Measurements from ENCODE around the gene SESN3.

SESN3 gene

GRCh38 chr11:95231881-95232605, 1.0 kb upstream of the SESN3 start:
- Histone ChIP-seq H3K27me3 (ENCODE audit: insufficient read depth, poor library complexity, severe bottlenecking) (no peaks in the 10 kb centered on the region), H3K27ac (replicated peaks) (peak overlapping the region; percentile 82), H3K4me3 (replicated peaks; ENCODE audit: insufficient read depth, low read length) (peak overlapping the region; percentile 35)
- no peak for TF ChIP-seq CTCF (IDR thresholded peaks at IDR 0.05; ENCODE audit: insufficient read depth, low read length)
- TF ChIP-seq POLR2AphosphoS5 (IDR thresholded peaks at IDR 0.05; ENCODE audit: low read depth), result peak; percentile 66; the same call in 1 of the 2 replicates
- TF ChIP-seq SPI1 (IDR thresholded peaks at IDR 0.05; ENCODE audit: borderline replicate concordance, low read depth), result no peak
- TF ChIP-seq REST (IDR thresholded peaks at IDR 0.05; ENCODE audit: insufficient replicate concordance, low read depth), result no peak
- no peak for TF ChIP-seq GABPA (IDR thresholded peaks at IDR 0.05; ENCODE audit: low read depth)
- peak; percentile 56 to 72 for DNase-seq (ENCODE audit: low read depth in 1 of 2, low spot score in 1 of 2)

GRCh38 chr11:95230810-95231126, 234 bp downstream of the SESN3 start:
- Histone ChIP-seq H3K27ac (replicated peaks) (peak overlapping the region; percentile 75), H3K27me3 (ENCODE audit: insufficient read depth, poor library complexity, severe bottlenecking) (no peaks in the 10 kb centered on the region), H3K4me3 (replicated peaks; ENCODE audit: insufficient read depth, low read length) (peak overlapping the region; percentile 95)
- DNase-seq (ENCODE audit: low read depth in 1 of 2, low spot score in 1 of 2), result no peak
- TF ChIP-seq SPI1 (IDR thresholded peaks at IDR 0.05; ENCODE audit: borderline replicate concordance, low read depth) (no peak), GABPA (IDR thresholded peaks at IDR 0.05; ENCODE audit: low read depth) (no peak), REST (IDR thresholded peaks at IDR 0.05; ENCODE audit: insufficient replicate concordance, low read depth) (no peak), CTCF (IDR thresholded peaks at IDR 0.05; ENCODE audit: insufficient read depth, low read length) (no peak), POLR2AphosphoS5 (IDR thresholded peaks at IDR 0.05; ENCODE audit: low read depth) (no peak)

GRCh38 chr11:95229993-95230809, 801 bp downstream of the SESN3 start:
- Histone ChIP-seq H3K27me3 (ENCODE audit: insufficient read depth, poor library complexity, severe bottlenecking) (no peaks in the 10 kb centered on the region), H3K4me3 (replicated peaks; ENCODE audit: insufficient read depth, low read length) (peak overlapping the region; percentile 95), H3K27ac (replicated peaks) (peak overlapping the region; percentile 75)
- DNase-seq (ENCODE audit: low read depth in 1 of 2, low spot score in 1 of 2), result peak in 1 of 2 experiments; percentile 27
- TF ChIP-seq REST (IDR thresholded peaks at IDR 0.05; ENCODE audit: insufficient replicate concordance, low read depth) (no peak), GABPA (IDR thresholded peaks at IDR 0.05; ENCODE audit: low read depth) (no peak), SPI1 (IDR thresholded peaks at IDR 0.05; ENCODE audit: borderline replicate concordance, low read depth) (no peak), POLR2AphosphoS5 (IDR thresholded peaks at IDR 0.05; ENCODE audit: low read depth) (no peak; the same call in 1 of the 2 replicates)

Measured in HL-60 (cell line).